Measurements from ENCODE around the gene IER5.
A peak's percentile ranks its signal among the peaks of the same experiment; 100 is the strongest.

Gene IER5

GRCh38 chr1:181101581-181102226 is 13.2 kb downstream of the IER5 start (continued):
- TF ChIP-seq MZF1 (tag by site-specific recombination; IDR thresholded peaks at IDR 0.05; ENCODE audit: borderline replicate concordance), result peak; percentile 65; the same call in 1 of the 2 replicates
- TF ChIP-seq ZNF398 (tag by site-specific recombination; IDR thresholded peaks at IDR 0.05), result peak; percentile 93
- TF ChIP-seq, protein P1, sequence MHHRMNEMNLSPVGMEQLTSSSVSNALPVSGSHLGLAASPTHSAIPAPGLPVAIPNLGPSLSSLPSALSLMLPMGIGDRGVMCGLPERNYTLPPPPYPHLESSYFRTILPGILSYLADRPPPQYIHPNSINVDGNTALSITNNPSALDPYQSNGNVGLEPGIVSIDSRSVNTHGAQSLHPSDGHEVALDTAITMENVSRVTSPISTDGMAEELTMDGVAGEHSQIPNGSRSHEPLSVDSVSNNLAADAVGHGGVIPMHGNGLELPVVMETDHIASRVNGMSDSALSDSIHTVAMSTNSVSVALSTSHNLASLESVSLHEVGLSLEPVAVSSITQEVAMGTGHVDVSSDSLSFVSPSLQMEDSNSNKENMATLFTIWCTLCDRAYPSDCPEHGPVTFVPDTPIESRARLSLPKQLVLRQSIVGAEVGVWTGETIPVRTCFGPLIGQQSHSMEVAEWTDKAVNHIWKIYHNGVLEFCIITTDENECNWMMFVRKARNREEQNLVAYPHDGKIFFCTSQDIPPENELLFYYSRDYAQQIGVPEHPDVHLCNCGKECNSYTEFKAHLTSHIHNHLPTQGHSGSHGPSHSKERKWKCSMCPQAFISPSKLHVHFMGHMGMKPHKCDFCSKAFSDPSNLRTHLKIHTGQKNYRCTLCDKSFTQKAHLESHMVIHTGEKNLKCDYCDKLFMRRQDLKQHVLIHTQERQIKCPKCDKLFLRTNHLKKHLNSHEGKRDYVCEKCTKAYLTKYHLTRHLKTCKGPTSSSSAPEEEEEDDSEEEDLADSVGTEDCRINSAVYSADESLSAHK (tag by site-specific recombination; IDR thresholded peaks at IDR 0.05), result peak; percentile 48; the same call in 1 of the 2 replicates
- TF ChIP-seq AEBP2 (tag by site-specific recombination; IDR thresholded peaks at IDR 0.05; ENCODE audit: borderline replicate concordance), result no peak
- TF ChIP-seq EGR2 (tag by site-specific recombination; IDR thresholded peaks at IDR 0.05; ENCODE audit: low read depth), result peak; percentile 71
- TF ChIP-seq BCL11B (tag by site-specific recombination; IDR thresholded peaks at IDR 0.05; ENCODE audit: low read depth), result no peak
- 0 out of 2 replicates have a peak, but pooled peaks have one; percentile 15 for TF ChIP-seq ZNF660 (tag by site-specific recombination; IDR thresholded peaks at IDR 0.05)
- peak; percentile 32; the same call in 1 of the 2 replicates for TF ChIP-seq ZNF629 (tag by site-specific recombination; IDR thresholded peaks at IDR 0.05)
- TF ChIP-seq ZNF843 (tag by site-specific recombination; IDR thresholded peaks at IDR 0.05), result peak; percentile 40; the same call in 1 of the 2 replicates
- TF ChIP-seq SP2 (tag by site-specific recombination; IDR thresholded peaks at IDR 0.05), result peak; percentile 38
- no peak for TF ChIP-seq ZNF174 (tag by site-specific recombination; IDR thresholded peaks at IDR 0.05)
- peak; percentile 49; the same call in 1 of the 2 replicates for TF ChIP-seq ZNF501 (tag by site-specific recombination; IDR thresholded peaks at IDR 0.05)
- TF ChIP-seq ZXDB (tag by site-specific recombination; IDR thresholded peaks at IDR 0.05), result no peak
- TF ChIP-seq ZNF280C (tag by site-specific recombination; IDR thresholded peaks at IDR 0.05), result no peak
- TF ChIP-seq PRDM10 (tag by site-specific recombination; IDR thresholded peaks at IDR 0.05), result peak; percentile 88
- no peak for TF ChIP-seq ZNF518A (tag by site-specific recombination; conservative IDR thresholded peaks at IDR 0.05; ENCODE audit: low read depth)
- peak; percentile 48; the same call in 1 of the 2 replicates for TF ChIP-seq ZIC2 (tag by site-specific recombination; IDR thresholded peaks at IDR 0.05)
- TF ChIP-seq ZNF239 (tag by site-specific recombination; IDR thresholded peaks at IDR 0.05), result no peak
- peak; percentile 34; the same call in 1 of the 2 replicates for TF ChIP-seq ZBTB17 (tag by site-specific recombination; IDR thresholded peaks at IDR 0.05)
- peak; percentile 89 for TF ChIP-seq ZNF366 (tag by site-specific recombination; conservative IDR thresholded peaks at IDR 0.05)
- TF ChIP-seq TCF7L2 (IDR thresholded peaks at IDR 0.05; ENCODE audit: borderline replicate concordance, low read depth, low read length), result 0 out of 2 replicates have a peak, but pooled peaks have one; percentile 40
- peak; percentile 99 for TF ChIP-seq ZNF341 (tag by site-specific recombination; IDR thresholded peaks at IDR 0.05; ENCODE audit: low read depth)

All from HEK293 (cell line).